ENCODE data around the gene PUSL1.

The PUSL1 gene

DNA sequence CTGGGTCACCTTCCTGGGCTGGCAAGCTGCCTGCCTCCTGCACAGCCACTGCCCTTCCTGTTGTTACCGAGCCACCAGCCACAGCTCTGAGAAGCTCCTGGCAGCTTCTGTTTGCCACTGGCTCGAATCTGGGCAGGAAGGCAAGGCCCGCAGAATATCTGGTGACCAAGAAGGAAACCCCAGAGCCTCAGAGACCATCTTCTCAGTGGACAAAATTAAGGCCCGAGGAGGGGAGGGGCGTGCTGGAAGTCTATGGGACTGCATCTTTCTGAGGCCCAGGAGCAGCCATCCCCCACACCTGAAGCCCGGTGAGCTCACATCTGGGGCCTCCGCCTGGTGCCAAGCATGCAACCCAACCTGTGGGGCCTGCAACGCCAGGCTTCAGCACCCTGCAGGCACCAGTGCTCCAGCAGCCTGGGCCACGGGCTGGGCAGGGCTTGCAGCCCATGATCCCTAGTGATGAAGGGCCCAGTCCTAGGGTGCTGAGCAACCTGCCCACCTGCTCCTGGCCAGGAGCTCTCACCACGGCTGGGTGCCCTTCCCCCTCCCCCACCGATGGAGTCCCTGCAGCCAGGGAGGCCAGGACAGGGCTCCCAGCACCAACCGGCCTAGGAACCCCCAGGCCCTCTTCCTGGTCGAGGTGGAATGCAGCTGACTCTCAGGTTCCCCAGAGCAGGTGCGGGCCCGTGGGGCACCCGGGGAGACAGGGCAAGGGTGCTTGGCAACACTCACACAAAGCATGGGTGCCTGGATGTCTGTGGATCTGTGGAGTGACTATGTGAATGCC lies 17.1 kb downstream of the PUSL1 start:
- no peak for DNase-seq (ENCODE audit: low read depth)

GRCh38 chr1:1326075-1326605 lies 17.7 kb downstream of the PUSL1 start:
- no peak for DNase-seq (ENCODE audit: low read depth)

- no peak for DNase-seq (ENCODE audit: low read depth)
These were observed 18.9 kb downstream of the PUSL1 start for GRCh38 chr1:1327291-1327690.

DNA sequence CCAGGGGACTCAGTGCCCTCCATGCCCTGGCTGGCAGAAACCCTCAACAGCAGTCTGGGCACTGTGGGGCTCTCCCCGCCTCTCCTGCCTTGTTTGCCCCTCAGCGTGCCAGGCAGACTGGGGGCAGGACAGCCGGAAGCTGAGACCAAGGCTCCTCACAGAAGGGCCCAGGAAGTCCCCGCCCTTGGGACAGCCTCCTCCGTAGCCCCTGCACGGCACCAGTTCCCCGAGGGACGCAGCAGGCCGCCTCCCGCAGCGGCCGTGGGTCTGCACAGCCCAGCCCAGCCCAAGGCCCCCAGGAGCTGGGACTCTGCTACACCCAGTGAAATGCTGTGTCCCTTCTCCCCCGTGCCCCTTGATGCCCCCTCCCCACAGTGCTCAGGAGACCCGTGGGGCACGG lies 19.9 kb downstream of the PUSL1 start:
- no peak for DNase-seq (ENCODE audit: low read depth)

DNA sequence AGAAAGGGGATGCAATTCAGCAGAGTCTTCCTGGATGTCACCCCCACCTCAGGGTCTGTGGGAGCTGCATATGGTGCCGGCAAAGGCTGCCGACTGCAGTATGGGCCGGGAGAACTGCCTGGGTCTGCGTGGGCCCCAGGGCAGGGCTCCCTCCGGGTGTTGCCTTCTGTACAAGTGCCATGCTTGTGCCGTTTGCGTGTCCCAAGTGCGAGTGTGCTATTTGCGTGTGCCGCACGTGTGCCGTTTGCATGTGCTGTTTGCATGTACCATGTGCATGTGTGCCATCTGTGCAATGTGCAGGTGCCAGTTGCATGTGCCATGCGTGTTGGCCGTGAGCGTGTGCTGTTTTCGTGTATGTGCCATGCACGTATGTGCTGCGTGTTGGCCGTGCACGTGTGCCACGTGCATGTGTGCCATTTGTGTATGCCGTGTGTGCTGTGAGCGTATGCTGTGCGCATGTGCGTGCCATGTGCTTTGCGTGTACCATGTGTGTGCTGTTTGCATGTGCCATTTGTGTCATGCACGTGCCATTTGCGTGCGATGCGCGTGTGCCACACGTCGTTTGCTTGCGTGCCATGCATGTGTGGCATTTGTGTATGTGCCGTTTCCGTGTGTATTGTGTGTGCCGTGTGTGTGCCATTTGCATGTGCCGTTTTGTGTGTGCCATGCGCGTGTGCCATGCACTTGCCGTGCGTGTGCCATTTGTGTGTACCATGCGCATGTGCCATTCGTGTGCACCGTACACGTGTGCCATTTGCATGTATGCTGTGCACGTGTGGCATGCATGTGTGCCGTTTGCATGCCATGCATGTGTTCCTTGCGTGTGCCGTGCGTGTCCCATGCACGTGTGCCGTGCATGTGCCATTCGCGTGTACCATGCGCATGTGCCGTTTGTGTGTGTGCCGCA lies 21.2 kb downstream of the PUSL1 start:
- no peak for DNase-seq (ENCODE audit: low read depth)

- DNase-seq (ENCODE audit: low read depth) = no peak
These were observed 22.1 kb downstream of the PUSL1 start for GRCh38 chr1:1330366-1331067.

GRCh38 chr1:1331068-1331965 lies 22.9 kb downstream of the PUSL1 start, which contains the start of gene TAS1R3:
Gene TAS1R3 (plus strand): TSS chr1:1331280. CDS start chr1:1331346, 66 bp downstream.
- no peak for DNase-seq (ENCODE audit: low read depth)

GRCh38 chr1:1332031-1332755 lies 23.8 kb downstream of the PUSL1 start:
- DNase-seq (ENCODE audit: low read depth) = no peak

DNA sequence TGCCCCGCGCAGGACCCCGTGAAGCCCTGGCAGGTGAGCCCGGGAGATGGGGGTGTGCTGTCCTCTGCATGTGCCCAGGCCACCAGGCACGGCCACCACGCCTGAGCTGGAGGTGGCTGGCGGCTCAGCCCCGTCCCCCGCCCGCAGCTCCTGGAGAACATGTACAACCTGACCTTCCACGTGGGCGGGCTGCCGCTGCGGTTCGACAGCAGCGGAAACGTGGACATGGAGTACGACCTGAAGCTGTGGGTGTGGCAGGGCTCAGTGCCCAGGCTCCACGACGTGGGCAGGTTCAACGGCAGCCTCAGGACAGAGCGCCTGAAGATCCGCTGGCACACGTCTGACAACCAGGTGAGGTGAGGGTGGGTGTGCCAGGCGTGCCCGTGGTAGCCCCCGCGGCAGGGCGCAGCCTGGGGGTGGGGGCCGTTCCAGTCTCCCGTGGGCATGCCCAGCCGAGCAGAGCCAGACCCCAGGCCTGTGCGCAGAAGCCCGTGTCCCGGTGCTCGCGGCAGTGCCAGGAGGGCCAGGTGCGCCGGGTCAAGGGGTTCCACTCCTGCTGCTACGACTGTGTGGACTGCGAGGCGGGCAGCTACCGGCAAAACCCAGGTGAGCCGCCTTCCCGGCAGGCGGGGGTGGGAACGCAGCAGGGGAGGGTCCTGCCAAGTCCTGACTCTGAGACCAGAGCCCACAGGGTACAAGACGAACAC lies 24.5 kb downstream of the PUSL1 start:
- DNase-seq (ENCODE audit: low read depth) = no peak

DNA sequence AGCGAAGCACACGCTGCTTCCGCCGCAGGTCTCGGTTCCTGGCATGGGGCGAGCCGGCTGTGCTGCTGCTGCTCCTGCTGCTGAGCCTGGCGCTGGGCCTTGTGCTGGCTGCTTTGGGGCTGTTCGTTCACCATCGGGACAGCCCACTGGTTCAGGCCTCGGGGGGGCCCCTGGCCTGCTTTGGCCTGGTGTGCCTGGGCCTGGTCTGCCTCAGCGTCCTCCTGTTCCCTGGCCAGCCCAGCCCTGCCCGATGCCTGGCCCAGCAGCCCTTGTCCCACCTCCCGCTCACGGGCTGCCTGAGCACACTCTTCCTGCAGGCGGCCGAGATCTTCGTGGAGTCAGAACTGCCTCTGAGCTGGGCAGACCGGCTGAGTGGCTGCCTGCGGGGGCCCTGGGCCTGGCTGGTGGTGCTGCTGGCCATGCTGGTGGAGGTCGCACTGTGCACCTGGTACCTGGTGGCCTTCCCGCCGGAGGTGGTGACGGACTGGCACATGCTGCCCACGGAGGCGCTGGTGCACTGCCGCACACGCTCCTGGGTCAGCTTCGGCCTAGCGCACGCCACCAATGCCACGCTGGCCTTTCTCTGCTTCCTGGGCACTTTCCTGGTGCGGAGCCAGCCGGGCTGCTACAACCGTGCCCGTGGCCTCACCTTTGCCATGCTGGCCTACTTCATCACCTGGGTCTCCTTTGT lies 25.3 kb downstream of the PUSL1 start:
- no peak for DNase-seq (ENCODE audit: low read depth)

DNA sequence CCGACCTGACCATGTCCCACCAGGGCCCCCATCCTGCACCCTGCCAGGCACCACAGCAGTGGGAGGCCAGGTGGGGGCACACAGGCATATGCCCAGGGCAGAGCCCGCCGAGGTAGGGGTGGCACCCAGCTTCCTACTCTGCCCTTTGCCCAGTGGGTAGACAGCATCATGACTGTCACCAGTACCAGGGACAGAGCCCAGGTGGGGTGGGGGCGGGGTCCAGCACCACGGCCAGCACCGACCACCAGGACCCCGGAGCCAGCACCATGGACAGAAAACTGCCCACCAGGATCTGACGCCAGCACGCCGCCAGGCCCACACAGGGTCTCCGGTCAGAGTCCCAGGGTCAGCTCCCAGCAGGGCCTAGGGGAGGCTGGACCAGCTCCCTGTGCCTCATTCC lies 26.4 kb downstream of the PUSL1 start:
- no peak for DNase-seq (ENCODE audit: low read depth)

DNA sequence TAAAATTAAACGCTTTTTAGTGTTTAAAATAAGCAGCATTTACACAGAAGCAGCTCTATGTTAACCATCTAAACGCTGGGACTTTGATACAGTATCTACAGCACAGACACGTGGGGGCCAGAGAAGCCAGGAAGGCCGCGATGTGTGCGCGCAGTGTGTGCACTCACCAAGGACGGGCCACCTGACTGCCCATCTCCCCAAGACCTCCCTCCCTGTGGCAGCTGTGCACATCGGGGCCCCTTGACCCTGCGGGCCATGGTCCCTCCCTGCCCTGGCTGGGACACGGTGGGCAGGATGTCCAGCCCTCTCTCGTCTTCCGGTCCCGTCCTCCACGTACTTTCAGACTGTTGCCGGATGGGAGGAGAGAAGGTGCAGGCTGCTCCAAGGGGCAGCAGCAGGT lies 26.9 kb downstream of the PUSL1 start:
- DNase-seq (ENCODE audit: low read depth) = no peak

GRCh38 chr1:1335792-1336248 lies 27.4 kb downstream of the PUSL1 start:
- DNase-seq (ENCODE audit: low read depth) = no peak

- DNase-seq (ENCODE audit: low read depth) = no peak
These were observed 28.0 kb downstream of the PUSL1 start for GRCh38 chr1:1336446-1336845.

DNA sequence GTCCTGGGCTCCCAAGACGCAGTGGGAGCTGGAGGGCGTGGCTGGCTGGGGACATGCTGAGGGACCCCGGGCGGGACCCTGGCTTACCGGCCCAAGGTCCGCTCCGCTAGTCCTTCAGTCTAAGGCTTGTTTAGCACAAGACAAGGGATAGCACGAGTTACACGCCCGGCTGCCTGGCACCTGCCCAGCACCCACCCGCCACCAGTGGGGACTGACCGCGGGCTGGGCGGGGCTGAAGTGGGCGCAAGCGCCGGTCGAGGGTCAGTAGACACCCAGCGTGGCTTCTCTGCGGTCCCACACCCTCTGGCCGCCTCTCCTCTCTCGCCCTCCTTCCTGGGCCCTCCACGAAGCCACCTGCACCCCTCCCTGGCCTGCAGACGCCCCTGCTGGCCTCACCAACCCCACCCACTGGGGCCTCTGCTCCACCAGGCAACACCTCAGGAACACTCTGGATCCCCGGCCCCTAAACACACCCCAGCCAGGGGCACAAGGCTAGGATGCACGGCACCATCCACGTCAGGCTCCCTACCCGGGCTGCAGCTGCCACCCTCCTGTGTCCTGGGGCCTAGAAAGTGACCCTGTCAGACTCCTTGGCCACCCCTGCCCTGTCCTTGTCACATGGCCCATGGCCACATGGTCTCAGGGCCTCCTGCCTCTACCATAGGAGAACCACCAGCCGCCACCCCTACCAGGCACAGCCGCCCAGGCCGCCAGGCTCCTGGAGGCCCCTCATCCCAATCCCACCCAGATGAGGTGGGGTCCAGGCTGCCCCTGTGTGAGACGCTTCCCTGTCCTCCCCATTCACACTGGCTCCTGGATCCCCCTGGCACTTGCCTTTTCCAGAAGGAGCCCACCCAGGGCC lies 28.8 kb downstream of the PUSL1 start:
- DNase-seq (ENCODE audit: low read depth) = no peak

GRCh38 chr1:1337793-1338147 lies 29.4 kb downstream of the PUSL1 start:
- DNase-seq (ENCODE audit: low read depth) = no peak

DNA sequence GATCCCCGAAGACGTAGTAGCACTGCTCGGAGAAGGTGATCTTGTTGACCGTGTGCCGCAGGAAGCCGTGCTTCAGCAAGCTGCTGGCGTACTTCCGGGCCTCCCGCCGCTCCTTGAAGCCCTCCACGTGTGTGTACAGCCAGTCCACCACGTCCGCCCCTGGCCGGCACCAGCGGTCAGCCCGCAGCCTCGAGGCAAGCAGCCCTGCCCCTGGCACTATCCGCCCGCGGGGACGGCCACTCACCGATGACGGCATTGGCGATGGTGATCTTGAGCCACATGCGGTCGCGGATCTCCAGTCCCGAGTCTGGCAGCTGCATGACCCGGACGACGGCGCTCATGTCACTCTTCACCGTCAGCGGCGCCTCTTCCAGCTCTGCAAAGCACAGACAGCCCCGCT lies 29.9 kb downstream of the PUSL1 start:
- no peak for DNase-seq (ENCODE audit: low read depth)

GRCh38 chr1:1340185-1340584 lies 31.8 kb downstream of the PUSL1 start:
- DNase-seq (ENCODE audit: low read depth) = no peak

Measured in stimulated activated CD8-positive, alpha-beta memory T cell treated with anti-CD3 and anti-CD28 coated beads, Interleukin-15, amount 100 ng/mL, for 1 hour (primary cell).